Pons (tissue), 1 donor: ENCODE results near the gene BEAN1.
A peak's percentile ranks its signal among the peaks of the same experiment; 100 is the strongest.
"Not testable (repeated sequence)": the region's sequence is repeated elsewhere in the genome, so short reads cannot be mapped to it uniquely, and the experiment has no call there.

Experiments
- DNase-seq: peaks from one replicate; pipeline ENCODE4 v3.0.0-alpha.2; 2016; ENCODE audit warnings: low spot score

BEAN1 gene

DNA sequence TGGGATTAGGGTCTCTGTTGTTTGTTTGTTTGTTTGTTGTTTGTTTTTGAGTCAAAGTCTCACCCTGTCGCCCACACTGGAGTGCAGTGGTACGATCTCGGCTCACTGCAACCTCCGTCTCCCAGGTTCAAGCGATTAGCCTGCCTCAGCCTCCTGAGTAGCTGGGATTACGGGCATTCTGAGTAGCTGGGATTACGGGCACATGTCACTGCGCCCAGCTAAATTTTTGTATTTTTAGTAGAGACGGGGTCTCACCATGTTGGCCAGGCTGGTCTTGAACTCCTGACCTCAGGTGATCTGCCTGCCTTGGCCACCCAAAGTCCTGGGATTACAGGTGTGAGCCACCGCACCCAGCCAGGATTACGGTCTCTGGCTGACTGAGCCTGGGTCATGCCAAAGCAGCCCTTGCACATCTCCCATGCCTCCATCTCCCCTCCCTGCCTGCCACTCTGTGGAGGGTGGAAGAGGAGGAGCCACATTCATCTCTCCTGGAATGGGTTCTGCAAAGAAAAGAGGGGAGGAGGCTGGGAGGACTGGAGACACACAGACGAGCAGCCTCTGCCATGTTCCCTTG is 59.2 kb downstream of the BEAN1 start:
- DNase-seq: no peak

DNA sequence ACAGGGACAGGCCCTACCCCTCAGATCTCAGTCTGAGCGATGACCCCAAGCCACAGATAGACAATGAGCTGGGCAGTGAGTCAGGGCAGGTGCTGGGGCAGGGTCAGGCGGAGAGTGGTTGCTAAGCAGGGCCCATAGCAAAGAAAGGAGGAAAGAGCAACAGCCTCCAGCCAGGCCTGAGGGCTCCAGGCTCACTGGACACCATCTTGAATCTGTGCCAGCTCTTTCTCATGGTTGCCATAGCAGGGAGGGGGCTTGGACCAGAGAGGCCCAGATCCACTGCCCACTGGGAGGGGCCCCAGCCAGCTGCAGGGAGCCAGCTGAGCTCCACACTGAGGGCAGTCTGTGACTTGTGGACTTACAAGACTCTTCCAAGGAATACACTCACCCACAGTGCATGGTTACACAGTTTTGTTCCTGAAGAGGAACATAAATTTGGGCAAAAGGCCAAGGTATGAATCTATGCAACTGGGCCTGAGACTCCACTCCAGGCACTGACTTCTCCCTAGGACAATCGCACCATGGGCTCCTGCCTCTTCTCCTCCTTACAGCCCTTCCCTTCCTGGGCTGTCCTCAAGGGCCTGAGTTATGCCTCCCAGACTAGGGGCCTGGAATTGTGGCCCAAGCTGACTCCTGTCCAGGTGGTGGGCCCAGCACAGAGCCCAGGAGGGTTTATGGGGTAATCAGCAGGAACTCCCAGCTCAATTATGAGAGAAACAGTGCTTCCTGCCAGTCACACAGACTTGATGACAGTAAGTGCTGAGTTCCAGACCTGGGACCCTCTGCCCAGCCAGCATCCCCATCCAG is 59.9 kb downstream of the BEAN1 start:
- peak; percentile 38 for DNase-seq

DNA sequence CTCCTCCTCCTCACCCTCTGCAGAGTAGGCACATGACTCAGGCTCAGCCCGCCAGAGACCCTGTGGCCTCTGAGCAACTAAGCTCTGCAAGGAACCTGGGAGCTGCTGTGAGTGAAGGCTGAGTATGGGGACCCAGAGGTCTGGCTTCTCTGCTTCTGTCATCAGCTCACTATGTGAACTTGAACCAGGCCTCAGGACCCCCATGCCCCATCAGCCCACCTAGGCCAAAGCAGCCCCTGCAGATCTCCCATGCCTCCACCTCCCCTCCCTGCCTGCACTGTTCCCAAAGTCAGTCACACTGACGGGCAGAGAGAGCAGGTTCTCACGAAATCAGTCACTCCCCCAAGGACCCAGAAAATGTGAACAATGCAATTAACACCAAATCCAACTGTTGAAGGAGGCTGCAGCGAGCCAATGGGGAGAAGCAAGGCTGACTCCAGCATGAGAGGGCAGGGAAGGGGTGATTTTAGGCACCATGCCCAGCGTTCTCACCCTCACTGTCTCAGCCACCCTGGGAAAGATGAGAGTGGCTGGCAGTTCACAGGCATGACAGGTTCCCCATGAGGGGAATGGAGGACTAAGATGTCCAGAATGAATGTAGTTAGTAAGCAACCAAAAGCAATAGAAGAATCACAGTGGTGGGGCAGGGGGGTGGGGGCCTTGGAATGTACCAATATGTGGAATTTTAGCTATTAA is 60.6 kb downstream of the BEAN1 start:
- no peak for DNase-seq

DNA sequence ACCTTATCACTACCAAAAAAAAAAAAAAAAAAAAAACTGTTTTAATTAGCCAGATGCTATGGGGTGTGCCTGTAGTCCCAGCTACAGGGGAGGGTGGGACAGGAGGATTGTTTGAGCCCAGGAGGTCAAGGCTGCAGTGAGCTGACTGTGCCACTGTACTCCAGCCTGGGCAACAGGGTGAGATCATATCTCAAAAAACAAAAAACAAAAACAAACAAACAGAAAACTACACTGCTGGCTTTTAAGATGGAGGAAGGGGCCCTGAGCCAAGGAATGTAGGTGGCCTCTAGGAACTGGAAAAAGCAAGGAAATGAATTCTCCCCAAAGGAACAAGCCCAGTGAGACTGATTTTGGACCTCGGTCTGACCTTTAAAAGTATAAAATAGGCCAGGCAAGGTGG is 61.4 kb downstream of the BEAN1 start:
- DNase-seq: no peak

DNA sequence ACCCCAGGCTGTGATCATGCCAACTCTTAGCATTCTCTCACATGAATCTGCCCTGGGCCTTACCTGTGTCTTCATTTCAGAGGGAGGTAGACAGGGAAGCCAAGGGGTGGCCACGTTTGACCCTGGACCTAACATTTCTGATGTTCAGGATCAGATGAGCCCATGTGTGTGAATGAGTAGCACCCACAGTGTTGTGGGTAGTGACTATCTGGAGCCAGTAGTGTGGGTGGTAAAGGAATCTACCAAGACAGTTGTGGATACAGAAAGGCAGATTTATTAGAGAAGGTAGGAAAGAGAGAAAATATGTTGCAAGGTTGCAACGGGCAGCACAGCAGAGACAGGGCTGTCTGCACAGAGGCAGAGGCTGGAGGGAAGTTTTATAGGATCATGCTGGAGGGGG is 62.3 kb downstream of the BEAN1 start:
- no peak for DNase-seq

DNA sequence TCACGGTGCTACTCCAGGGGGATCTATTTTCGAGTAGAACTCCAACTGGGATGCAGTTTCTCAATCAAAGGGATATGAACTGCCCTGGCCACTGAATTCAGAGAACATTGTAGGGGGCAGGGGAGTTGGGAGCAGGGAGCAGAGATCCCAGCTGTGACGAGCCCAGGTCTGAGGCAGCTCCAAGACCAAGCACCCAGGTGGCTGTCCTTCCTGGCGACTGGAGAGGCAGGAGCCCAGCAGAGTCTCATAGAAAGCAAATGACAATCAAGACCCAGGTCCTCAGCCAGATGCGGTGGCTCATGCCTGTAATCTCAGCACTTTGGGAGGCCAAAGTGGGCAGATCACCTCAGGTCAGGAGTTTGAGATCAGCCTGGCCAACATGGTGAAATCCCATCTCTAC is 62.7 kb downstream of the BEAN1 start:
- no peak for DNase-seq

DNA sequence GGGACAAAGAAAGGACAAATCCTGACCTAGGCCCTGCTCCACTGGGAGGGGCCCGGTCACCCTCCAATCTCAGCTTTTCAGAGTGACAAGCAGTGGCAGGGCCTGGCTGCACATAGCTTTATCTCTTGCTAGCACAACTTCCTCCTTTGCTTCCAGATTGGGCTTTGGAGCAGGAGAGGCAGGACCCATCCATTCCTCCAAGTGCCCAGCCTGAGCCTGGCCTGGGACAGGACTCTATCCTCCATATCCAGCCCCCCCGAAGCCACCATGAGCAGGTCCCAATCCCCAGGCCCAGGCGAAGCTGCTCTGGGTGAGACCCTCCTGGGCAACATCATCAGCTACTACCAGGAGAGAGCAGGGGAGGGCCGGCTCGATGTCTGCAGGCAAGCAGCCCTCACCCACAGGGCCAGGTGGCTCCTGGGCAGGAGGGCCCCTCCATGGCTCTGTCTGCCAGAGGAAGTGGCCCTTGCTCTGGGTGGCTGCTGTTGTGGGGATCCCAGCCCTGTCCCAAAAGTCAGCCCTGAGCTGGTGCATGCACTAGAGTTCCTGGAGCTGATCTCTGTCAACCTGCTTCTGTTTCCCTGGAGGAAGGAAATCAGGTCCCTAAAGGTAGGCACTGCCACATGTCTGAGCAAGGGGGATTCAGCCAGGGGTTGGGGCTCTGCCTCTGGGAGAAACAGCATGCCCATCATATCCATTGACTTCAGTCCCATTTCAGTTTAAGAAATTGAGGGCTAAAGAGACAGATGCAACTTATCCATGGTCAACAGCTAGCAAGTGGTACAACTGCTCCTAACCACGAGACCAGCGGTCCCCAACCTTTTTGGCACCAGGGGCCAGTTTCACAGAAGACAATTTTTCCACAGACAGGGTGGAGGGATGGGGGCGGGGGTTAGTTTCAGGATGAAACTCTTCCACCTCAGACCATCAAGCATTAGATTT is 64.0 kb downstream of the BEAN1 start:
- DNase-seq: no peak

DNA sequence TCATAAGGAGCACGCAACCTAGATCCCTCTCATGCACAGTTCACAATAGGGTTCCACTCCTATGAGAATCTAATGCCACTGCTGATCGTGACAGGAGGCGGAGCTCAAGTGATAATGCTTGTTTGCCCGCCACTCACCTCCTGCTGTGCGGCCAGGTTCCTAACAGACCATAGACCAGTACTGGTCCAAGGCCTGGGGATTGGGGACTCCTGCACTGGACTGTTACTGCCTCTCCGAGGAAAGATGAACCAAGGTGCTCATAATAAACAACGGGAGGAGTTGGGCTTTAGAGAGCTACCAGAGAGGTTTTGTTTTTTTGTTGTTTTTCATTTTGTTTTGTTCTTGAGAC is 64.6 kb downstream of the BEAN1 start:
- no peak for DNase-seq

DNA sequence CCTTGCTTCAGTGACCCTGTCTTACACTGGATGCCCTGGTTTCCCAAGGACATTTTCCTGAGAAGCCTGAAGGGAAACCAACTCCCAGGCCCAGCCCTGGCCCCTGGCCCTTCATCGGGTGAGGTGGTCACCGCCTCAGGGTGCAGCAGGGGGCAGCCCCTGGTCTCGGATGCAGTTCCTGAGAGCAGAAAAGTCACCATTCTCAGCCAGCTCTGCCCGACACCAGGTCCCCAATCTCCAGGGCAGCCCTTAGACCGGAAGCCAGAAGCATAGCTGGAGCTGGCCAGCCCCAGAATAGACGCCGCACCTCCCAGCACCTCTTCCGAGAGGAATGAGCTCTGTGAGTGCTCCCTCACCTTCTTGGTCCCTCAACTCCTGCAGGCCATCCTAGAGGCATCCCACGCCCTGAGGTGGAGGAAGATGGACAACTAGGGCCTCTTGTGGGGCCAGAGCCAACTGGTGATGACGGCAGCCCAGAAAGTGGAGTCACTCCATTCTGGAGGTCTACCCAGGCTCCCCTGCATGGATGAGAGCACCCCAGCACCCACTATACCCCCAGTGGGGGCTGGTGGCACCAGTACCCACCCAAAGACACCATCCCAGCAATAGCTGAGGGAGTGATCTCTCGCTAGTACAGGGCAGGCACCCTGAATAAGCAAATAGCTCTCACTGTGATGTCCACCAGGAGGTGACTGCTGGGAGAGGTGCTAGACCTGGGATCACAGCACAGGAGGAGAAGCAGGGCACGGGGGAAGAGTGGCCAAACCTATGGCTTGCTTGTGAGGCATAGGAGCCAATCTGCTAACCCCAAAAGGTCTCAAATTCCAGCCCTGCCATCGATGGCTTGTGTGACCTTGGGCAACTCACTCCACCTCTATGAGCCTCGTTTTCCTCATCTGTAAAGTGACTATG is 66.7 kb downstream of the BEAN1 start:
- DNase-seq: no peak

DNA sequence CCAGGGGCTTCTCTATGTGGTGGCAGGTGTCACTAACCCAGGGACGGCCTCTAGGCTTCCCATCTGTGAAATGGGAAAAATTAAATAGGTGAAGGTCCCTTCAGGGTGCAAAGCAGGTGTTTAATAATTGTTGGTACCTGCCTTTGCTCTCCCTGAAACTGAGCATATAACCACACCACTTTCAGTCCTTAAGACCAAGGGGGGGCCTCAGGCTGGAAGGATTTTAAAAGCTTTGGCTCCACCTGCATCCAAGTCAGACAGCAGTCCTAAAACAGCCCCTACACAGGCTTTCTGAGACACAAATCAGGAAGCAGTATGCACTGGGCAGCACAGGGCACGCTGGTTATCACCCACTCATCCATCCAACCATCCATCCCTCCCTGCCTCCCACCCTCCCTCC is 67.8 kb downstream of the BEAN1 start:
- no peak for DNase-seq

DNA sequence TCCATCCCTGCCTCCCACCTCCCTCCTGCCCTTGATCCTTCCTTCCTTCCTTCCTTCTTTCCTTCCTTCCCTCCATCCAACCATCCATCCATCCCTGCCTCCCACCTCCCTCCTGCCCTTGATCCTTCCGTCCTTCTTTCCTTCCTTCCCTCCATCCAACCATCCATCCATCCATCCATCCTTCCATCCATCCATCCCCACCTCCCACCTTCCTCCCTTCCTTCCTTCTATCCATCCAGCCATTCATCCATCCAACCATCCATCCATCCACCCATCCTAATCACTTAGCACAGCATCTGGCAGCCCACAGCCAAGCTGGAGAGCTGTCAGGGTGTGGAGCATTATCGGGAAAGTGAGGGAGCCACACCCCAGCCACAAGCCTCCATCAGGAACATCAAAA is 68.3 kb downstream of the BEAN1 start:
- DNase-seq: no peak

DNA sequence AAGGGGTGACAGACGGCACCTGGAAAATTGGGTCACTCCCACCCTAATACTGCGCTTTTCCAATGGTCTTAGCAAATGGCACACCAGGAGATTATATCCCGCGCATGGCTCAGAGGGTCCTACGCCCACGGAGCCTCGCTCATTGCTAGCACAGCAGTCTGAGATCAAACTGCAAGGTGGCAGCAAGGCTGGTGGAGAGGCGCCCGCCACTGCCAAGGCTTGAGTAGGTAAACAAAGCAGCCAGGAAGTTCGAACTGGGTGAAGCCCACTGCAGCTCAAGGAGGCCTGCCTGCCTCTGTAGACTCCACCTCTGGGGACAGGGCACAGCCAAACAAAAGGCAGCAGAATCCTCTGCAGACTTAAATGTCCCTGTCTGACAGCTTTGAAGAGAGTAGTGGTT is 69.1 kb downstream of the BEAN1 start:
- DNase-seq: not testable (repeated sequence)

DNA sequence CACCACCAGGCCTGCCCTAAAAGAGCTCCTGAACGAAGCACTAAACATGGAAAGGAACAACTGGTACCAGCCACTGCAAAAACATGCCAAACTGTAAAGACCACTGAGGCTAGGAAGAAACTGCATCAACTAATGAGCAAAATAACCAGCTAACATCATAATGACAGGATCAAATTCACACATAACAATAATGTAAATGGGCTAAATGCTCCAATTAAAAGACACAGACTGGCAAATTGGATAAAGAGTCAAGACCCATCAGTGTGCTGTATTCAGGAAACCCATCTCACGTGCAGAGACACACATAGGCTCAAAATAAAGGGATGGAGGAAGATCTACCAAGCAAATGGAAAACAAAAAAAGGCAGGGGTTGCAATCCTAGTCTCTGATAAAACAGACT is 70.8 kb downstream of the BEAN1 start:
- not testable (repeated sequence) for DNase-seq

DNA sequence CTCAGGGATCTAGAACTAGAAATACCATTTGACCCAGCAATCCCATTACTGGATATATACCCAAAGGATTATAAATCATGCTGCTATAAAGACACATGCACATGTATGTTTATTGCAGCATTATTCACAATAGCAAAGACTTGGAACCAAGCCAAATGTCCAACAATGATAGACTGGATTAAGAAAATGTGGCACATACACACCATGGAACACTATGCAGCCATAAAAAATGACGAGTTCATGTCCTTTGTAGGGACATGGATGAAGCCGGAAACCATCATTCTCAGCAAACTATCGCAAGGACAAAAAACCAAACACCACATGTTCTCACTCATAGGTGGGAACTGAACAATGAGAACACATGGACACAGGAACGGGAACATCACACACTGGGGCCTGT is 74.5 kb downstream of the BEAN1 start:
- not testable (repeated sequence) for DNase-seq

DNA sequence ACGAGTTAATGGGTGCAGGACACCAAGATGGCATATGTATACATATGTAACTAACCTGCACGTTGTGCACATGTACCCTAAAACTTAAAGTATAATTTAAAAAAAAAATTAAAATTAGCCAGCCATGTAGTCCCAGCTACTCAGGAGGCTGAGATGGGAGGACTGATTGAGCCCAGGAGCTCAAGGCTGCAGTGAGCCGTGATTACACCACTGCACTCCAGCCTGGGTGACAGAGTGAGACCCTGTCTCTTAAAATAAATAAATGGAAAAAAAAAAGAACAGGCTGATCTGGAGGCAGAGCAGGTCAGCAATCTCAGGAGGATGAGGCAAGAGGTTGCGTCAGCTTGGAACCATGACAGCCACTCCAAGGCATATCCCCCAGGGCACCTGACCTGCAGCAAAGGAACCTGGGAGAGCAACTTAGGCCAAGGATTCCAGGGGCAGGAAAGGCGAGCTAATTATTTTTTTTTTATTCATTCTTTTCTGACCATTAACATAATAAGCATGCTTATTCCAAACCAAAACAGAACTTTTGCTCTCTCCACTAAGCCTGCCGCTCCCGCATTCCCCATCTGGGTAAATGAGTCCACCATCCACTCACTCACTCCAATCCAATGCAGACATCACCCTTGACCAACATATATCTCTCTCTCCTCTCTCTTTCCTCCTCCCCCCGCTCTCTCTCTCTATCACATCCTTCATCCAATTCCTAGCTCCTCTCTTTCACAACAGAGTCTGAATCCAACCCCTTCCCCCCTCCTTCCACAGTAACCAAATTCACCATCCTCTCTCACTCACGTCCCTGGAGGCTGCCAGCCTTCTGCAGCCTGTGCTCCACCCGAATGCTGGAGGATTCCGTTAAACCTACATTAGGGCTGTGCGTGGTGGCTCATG is 75.2 kb downstream of the BEAN1 start:
- DNase-seq: no peak

DNA sequence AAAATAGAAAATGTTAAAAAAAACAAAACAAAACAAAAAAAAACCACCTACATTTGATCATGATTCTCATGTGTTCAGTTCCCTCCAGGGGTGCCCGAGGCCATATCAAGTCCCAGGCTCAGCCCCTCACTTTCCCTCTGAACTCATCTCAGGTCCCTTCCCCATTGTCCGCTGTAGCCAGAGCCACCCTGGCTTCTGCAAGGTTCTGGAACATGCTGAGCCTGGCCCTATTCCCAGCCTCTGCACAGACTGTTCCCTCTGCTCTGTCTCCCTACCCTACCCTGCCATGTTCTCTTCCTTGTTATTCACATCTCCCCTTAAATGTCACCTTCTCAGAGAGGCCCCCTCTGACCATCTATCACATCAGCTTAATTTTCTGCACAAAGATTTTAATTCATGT is 75.9 kb downstream of the BEAN1 start:
- no peak for DNase-seq

DNA sequence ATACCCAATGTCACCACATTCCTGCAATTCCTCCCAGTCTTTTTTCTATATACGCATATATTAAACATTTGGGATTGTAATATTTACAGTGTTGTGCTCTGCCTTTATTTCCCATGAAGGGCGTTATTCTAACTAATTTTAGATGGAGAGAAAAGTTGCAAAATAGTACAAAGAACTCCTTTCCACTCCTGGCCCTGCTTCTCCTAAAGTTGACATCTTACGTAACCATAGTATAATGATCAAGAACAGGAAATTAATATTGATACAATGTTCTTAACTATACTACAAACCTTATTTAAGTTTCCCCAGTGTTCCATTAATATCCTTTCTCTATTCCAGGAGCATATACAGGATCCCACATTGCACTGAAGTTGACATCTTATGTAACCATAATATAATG is 76.5 kb downstream of the BEAN1 start:
- DNase-seq: no peak

DNA sequence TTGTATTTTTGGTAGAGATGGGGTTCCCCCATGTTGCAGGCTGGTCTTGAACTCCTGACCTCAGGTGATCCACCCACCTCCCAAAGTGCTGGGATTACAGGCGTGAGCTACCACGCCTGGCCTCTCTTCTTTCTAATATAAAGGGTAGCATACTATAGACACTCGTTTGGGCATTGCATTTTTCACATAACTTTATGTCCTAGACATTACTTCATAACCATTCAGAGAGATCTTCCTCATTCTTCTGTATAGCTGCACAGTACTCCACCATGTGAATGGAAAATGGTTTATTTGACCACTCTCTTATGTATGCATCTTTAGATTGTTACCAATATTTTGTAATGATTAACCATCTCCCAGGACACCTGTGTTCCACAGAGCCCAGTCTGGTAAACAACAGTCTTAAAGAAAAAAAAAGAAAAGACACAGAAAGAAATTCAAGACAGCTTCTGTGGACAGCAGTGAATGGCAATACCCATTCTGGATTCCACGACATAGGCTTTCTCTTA is 80.7 kb downstream of the BEAN1 start:
- DNase-seq: no peak

DNA sequence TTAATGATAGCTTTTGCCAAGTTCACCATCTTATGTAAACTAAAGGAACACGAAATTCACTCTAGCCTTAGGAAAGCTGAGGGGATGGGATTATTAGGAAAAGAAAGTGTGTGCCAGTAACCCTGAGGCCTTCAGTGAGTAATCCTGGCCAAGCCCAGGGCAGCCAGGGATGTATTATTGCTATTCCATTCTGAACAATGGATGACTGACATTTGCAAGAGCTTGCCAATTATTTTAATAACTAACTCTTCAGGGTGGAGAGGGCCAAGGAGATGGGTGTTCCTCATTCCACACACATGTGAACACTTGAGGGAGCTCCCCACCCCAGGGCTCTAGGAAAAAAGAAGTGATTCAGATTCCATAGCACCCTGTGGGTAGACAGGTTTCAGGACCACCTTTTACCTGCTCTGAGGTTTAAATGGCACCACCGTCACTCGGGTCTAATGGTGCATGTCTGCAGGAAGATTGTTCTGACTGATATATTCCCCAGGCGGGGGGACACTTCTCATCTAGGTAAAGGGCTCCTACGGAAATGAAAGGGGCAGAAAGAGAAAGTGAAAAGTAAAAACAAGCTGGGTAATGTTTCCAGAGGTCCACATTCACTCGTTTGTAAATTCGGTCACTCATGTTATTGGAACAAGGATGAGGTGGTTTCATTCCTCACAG is 81.3 kb downstream of the BEAN1 start:
- DNase-seq: no peak
